IPS DF 19.7 (cell line): ENCODE results near the gene PKN3.
"Not testable (repeated sequence)": the region's sequence is repeated elsewhere in the genome, so short reads cannot be mapped to it uniquely, and the experiment has no call there.

ENCODE experiments used
- DNase-seq: peaks from one replicate; pipeline ENCODE4 v3.0.0-alpha.2; 2013; ENCODE audit warnings: low read depth, low spot score

Gene PKN3

DNA sequence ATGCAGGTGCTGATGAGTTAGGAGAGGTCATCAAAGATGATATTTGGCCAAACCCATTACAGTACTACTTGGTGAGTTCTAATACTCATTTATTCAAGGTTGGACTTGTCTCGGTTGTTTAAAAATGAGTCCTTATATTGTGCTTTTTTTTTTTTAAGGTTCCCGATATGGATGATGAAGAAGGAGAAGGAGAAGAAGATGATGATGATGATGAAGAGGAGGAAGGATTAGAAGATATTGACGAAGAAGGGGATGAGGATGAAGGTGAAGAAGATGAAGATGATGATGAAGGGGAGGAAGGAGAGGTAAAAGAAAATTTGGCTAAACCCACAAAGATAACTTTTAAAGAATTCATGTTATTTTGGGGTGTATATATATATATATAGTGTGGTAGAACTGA is 8.6 kb upstream of the PKN3 start:
- not testable (repeated sequence) for DNase-seq

DNA sequence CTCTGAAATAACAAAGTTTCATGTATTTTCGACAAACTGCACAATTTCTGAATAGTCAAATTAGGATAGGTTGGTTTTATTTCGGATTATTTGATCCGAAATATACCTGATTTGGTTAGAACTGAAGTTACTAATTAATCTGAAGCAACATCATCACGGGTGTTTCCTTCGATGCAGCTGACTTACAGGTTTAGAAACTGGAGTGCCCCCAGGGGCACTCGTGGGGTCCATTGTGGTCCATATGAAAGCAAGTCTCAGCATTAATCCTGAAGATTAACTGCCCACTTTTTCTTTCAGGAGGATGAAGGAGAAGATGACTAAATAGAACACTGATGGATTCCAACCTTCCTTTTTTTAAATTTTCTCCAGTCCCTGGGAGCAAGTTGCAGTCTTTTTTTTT is 8.0 kb upstream of the PKN3 start:
- no peak for DNase-seq

DNA sequence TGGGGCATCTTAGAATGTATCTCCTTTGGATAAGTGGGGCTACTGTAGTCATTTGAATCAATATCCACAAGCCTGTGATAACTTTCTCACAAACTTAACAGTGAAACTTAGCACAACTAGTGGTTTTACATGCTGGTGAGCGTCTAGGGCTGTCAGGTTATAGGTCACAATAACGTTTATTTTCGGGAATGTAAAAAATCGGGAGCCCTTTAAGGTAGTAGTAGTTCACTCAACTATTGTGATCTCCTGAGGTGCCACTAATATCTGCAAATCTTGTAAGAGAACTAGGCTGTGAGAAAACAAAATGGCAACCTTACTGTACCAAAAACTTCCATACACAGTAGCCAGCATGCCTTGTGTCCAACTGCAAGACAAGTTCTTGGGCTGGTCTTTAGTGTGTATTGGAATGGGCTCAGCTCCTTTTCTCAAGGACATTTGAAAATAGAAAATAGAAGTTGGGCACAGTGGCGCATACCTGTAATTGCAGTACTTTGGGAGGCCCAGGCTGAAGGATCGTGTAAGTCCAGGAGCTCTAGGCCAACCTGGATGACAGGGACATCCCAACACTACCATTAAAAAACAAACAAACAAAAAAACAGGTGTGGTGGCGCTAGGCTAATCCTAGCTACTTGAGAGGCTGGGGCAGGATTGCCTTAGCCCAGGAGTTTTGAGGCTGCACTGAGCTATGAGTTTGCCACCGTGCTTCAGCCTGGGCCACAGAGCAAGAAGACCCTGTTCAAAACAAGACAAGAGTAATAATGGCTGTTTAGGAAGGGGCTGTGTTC is 5.2 kb upstream of the PKN3 start:
- no peak for DNase-seq

DNA sequence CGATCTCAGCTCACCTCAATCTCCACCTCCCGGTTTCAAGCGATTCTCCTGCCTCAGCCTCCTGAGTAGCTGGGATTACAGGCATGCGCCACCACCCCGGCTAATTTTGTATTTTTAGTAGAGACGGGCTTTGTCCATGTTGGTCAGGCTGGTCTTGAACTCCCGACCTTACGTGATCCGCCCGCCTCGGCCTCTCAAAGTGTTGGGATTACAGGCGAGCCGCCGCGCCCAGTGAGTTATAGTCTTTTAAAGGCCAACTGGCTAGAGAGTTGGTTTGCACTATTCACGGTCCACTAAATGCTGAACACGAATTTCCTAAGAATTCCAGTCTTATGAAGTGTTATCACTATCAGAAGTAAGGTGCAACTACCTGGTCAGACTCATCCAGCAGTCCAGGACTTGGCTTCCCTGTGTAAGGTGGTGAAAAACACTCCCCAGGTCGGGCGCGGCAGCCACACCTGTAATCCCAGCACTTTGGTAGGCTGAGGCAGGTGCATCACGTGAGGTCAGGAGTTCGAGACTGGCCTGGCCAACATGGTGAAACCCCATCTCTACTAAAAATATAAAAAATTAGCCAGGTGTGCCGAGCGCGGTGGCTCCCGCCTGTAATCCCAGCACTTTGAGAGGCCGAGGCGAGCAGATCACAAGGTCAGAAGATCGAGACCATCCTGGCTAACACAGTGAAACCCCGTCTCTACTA is 3.1 kb upstream of the PKN3 start:
- not testable (repeated sequence) for DNase-seq

DNA sequence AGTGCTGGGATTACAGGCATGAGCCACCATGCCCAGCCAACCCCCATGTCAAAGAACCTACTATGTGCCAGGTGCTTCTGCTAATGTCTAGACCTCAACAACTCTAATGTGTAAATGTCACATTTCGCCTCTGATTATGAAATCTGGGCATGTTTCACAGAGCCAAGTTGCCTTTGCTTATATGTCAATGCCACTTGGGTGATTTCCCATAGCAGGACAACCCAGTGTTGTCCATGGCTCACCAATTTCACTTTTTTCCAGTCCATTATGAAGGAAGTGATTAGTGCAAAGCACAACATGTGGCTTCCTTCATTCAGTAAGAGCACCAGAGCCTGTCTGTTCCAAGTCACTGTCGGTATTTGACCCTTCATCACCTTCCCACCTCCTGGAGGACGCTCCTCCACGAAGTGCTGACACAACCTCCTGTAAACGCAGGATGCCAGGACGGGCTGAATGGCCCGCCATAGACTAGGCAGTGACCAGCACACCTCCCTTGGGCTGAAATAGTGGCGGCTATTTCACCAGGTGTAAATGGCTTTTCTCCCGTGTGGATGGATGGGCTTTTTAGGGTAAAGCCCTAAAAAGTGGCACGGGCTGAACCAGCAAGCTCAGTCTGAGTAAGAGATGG is 962 bp upstream of the PKN3 start:
- no peak for DNase-seq

DNA sequence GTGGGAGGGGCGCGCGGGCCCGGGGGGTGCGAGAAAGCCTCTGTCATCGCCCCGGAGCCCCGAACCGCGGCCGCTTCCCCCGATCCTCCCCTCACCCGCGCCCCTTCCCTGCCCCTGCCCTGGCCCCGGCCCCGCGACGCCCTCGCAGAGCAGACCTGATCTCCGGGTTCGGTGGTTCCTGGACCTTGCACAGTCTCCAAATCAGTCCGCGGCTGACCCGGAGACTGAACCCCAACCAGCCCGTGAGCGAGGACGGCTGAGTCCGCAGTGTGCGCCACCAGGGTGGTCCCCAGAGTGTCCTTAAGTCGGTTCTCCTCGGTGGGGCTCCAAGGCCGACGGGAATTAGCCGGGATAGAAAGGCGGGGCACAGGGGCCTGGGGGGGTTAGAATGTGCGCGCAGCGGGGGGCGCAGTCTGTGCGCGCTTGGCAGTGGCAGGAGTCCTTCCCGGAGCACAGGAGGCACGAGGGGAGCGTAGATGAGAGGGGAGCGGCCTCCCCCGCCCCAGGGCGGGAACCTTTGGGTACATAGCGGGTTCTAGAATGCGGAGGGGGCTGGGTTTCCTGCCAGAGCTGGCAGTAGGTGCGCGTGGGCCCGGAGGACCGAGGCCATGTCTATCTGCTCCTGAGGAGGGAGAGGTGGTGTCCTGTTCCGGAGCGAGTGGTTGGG is 779 bp downstream of the PKN3 start:
- DNase-seq, result no peak

DNA sequence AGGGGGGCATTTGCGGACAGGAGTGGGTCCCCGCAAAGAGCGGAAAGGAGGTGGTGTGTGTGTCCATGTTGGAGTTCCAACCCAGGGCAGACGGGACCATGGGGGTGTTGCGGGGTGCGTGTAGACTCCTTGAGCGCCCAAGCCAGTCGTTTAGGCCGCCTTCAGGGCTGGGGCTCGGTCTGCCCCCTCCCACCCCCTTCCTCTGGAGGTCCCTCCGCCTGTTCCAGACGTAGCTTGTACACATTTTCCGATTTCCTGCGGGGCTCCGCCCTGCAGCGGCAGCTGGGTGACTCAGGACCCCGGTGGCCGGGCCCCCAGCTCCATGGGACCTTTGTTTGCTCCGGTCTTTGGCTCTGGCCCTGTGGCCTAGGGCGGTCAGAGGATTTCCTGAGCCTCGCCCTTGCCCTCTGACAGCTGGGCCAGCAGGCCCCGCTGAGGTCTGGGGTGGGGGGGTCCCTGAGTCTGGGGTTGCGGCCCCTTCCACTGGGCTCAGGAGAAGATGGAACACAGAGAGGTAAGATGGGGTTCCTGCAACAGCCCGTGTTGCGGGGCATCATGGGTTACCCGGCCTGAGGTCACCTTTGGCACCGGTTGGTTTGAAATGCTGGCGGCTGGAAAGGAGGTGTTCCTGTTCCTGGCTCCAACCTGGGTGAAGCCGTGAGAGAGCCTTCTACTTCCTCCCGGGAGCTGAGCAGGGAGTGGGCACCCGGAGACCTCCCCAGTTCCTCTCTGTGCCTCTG is 1.5 kb downstream of the PKN3 start:
- DNase-seq, result no peak

DNA sequence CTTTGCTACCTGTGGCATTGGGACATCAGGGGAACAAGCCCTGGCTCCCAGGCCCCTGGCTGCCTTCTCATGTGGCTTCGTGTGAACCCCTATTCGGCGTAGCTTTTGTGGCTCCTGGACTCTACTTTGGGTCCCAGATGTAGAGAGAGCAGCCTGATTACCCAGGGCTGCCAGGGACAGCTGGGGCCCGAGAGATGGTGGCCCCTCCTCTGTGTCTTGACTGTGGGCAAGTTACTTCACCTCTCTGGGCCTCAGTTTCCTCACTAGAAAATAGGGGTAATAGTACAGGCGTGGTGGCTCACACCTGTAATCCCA is 2.0 kb downstream of the PKN3 start:
- no peak for DNase-seq

DNA sequence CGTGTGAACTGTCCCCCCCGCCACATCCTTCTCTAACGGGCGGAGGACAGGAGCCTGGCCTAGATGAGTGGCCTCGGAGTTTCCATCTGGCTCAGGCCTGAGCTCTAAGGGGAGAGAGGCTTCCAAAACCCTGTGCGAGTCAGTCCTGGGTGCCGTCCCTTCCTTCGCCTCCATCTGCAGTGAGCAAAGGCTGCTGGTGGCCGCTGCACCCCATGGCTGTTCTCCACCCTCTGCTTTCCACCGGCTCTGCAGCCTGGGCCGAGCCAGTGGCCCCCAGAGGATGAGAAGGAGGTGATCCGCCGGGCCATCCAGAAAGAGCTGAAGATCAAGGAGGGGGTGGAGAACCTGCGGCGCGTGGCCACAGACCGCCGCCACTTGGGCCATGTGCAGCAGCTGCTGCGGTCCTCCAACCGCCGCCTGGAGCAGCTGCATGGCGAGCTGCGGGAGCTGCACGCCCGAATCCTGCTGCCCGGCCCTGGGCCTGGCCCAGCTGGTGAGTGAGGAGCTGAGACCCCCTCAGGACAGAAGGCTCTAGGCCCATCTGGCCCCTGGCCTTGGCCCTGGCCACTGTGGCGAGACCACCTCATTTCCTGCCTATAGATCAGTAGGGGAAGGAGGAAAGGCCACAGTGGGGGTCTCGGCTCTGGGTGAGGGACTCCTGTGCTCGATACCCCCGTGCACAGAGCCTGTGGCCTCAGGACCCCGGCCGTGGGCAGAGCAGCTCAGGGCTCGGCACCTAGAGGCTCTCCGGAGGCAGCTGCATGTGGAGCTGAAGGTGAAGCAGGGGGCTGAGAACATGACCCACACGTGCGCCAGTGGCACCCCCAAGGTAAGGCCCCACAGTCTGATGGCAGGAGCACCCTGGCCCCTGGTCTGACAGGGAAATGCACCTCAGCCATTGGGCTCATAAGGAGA is 3.0 kb downstream of the PKN3 start:
- no peak for DNase-seq

DNA sequence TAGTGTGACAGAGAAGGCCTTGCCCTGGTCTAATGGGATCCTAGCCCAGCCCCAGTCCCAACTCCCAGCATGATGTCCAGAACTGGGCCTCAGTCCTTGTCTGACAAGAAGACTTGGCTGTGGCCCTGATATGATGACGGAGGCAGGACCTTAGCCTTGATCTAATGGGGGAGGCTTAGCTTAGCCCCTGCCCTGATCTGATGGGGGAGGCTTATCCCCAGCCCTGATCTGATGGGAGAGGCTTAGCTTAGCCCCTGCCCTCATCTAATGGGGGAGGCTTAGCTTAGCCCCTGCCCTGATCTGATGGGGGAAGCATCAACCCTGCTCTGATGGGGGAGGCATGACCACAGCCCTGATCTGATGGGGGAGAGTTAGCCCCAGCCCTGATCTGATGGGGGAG is 3.7 kb downstream of the PKN3 start:
- DNase-seq, result no peak

DNA sequence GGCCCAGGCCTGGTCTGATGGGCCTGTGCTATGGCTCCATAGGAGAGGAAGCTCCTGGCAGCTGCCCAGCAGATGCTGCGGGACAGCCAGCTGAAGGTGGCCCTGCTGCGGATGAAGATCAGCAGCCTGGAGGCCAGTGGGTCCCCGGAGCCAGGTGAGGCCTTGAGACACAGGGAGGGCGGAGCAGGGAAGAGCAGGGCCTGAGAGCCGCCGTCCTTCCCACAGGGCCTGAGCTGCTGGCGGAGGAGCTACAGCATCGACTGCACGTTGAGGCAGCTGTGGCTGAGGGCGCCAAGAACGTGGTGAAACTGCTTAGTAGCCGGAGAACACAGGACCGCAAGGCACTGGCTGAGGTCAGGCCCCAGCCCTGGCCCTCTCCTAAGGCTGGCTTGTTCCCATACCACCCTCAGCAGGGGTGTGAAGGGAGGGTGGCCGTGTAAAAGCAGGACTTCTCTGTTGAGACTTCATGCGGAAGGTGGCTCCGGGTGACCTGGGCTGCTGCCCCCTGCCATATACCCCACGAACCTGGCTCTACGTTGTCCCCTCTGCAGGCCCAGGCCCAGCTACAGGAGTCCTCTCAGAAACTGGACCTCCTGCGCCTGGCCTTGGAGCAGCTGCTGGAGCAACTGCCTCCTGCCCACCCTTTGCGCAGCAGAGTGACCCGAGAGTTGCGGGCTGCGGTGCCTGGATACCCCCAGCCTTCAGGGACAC is 4.5 kb downstream of the PKN3 start:
- no peak for DNase-seq

DNA sequence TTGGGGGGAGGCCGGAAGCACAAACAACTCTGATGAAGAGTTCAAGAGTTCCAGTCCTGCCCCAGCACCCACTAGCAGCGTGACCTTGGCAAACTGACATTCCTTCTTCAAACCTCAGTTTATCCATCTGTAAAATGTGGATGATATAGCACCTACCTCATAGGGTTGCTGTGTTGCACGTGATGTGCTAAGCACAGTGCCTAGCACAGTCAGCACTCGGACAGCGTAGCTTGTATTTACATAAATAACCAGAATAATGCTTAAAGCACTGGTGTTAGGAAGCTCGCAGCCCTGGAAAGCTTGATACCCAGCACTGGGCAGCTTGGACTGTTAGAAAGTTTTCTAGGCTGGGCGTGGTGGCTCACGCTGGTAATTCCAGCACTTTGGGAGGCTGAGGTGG is 5.1 kb downstream of the PKN3 start:
- no peak for DNase-seq

DNA sequence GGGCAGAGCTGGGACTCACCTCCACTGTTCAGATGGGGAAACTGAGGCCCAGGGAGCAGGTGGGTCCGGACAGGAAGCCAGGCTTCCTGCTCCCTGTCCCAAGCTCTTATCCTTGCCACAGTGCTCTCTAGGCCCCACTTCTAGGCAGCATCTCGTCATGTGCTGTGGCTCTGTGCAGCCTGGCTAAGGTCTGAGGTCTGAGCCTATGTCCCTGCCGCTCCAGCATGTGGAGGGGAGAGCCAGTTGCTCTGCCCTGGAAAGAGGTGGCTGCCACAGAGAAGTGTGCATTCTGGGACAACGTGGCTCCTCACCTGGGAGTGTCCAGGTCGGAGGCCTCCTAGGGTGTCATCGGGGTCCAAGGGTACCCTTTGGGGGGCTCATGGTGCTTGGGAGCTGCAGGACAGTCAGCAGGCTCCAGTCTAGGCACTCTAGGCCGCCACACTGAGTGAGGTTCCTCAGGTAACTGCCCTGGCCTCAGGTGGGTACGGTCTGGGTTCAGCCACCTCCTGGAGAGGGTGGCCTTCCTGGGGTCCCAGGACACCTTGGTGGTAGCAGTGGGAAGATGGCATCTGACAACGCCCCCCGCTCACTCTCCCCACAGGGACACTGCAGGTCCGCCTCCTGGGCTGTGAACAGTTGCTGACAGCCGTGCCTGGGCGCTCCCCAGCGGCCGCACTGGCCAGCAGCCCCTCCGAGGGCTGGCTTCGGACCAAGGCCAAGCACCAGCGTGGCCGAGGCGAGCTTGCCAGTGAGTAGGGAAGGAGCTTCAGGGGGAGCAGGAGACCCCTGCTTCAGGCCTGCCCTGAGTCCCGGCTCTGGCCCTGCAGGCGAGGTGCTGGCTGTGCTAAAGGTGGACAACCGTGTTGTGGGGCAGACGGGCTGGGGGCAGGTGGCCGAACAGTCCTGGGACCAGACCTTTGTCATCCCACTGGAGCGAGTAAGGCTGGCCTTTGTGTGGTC is 10.4 kb downstream of the PKN3 start:
- DNase-seq, result no peak

DNA sequence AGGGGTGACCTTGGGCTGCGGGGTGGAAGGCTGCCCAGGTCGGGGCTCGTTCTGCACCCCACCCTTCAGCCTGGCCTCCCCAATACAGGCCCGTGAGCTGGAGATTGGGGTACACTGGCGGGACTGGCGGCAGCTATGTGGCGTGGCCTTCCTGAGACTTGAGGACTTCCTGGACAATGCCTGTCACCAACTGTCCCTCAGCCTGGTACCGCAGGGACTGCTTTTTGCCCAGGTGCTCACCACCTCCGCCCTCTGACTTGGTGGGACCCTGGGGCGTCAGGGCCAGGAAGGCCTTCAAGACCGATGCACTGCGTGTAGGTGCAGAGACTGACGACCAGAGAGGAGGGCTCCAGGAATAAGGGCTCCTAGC is 11.1 kb downstream of the PKN3 start:
- no peak for DNase-seq

DNA sequence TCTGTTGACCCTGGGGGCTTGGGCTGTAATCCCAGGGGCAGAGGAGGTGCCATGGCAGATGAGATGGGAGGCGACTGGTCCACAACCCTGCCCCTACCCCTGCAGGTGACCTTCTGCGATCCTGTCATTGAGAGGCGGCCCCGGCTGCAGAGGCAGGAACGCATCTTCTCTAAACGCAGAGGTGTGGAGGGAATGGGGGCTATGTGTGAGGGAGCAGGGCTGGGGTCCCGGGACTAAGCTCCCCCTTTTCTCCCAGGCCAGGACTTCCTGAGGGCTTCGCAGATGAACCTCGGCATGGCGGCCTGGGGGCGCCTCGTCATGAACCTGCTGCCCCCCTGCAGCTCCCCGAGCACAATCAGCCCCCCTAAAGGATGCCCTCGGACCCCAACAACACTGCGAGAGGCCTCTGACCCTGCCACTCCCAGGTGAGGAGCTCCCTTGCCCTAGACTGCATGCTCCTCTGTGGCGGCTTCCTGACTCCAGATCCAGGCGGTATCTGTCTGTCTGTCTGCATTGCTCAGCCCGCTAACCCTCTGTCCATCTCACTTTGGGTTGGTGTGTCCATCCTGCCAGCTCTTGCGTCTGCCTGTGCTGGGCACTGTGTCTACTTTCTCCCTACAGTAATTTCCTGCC is 11.8 kb downstream of the PKN3 start:
- no peak for DNase-seq

DNA sequence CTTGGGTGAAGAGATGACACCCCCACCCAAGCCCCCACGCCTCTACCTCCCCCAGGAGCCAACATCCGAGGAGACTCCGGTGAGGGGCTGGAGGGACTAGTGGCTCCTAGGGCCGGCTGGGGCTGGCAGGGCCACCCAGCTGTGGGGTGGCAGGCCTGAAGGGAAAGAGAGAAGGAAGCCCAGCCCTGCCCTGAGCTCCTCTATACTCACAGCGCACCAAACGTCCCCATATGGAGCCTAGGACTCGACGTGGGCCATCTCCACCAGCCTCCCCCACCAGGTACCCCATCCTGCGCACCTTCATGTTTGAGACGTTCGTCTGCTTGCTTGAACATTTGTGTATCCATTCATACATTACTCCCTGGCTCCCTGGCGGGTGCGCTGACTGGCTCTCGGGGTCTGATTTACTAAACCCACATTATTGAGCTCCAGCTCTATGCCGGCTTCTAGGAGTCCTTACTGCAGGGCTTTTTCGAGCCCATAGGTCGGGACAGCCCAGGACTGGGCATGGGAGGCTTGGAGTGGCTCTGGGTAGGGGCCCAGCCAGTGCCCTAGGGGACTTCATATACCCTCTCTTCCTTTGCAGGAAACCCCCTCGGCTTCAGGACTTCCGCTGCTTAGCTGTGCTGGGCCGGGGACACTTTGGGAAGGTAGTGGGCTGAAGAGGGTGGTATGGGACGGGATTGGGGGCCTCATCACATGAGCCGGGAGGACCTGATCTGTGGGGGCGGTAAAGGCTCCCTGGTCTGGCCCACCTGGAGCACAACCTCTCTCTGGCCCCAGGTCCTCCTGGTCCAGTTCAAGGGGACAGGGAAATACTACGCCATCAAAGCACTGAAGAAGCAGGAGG is 12.5 kb downstream of the PKN3 start:
- DNase-seq, result no peak

DNA sequence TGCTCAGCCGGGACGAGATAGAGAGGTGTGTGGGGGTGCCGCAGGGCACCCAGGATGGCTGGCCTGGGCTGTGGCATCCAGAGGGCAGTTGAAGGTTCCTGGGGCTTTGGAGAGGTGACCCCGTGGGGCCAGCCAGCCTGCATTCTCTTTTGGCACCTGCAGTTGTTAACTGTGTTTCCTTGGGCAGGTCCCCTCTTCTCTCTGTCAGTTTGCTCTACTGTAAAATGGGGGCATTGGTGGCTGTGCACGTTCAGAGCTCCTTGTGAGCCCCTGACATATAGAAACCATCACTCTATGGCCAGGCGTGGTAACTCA is 13.1 kb downstream of the PKN3 start:
- DNase-seq, result no peak
